HEK293 (cell line): ENCODE results near the gene TNXB.

Experiments
- CTCF ChIA-PET: fragments of 350-600 bp; formaldehyde crosslinking; extraction: SDS; loops from one replicate; lab custom pipeline; 2021; ENCODE audit warnings: antibody characterized with exemption; lab: Yijun Ruan, JAX
- POLR2A ChIA-PET: fragments of 300-600 bp; formaldehyde crosslinking; extraction: SDS; loops from one replicate; lab custom pipeline; 2020; ENCODE audit warnings: antibody characterized with exemption, inconsistent platforms; lab: Yijun Ruan, JAX
- H3K27ac ChIP-seq: fragments of 200-500 bp; sonication (Bioruptor generic); 2 replicates; pipeline ENCODE4 v1.5.1; 2014; ENCODE audit warnings: low read depth, low read length, control low read depth, inconsistent platforms; ENCODE audit errors: extremely low read depth
- H3K36me3 ChIP-seq, 2 experiments: fragments of 200-500 bp in 1 of 2; sonication (Bioruptor generic) in 1 of 2; 1 replicate in 1 of 2; 2 replicates in 1 of 2; pipeline ENCODE4 v1.5.1; 2014 to 2017; ENCODE audit warnings: inconsistent platforms in 2 of 2, low read length in 2 of 2; ENCODE audit not compliant: control insufficient read depth in 2 of 2, insufficient read depth in 1 of 2
- H3K4me1 ChIP-seq: fragments of 200-500 bp; sonication (Bioruptor generic); 2 replicates; pipeline ENCODE4 v1.5.1; 2014; ENCODE audit warnings: mild to moderate bottlenecking, low read length, inconsistent platforms; ENCODE audit not compliant: control insufficient read depth, insufficient read depth
- H3K4me3 ChIP-seq: 2 replicates; pipeline ENCODE4 v1.5.1; 2011; ENCODE audit warnings: low read depth, mild to moderate bottlenecking, control low read depth, low read length, moderate library complexity
- H3K9me3 ChIP-seq: fragments of 200-500 bp; sonication (Bioruptor generic); 2 replicates; pipeline ENCODE4 v1.5.1; 2014; ENCODE audit warnings: low read depth, low read length, inconsistent platforms; ENCODE audit not compliant: control insufficient read depth, insufficient read depth
- IKZF3 ChIP-seq: fragments of 450-650 bp; IDR thresholded peaks from 2 replicates; pipeline ENCODE4 v1.5.0; 2018; ENCODE audit warnings: missing biosample characterization, mild to moderate bottlenecking, missing genetic modification characterization, moderate library complexity
- ZEB2 ChIP-seq: fragments of 450-650 bp; formaldehyde crosslinking; IDR thresholded peaks from 2 replicates; pipeline ENCODE4 v1.5.1; 2016; ENCODE audit warnings: missing biosample characterization, missing genetic modification characterization
- ZFP69B ChIP-seq: fragments of 450-650 bp; formaldehyde crosslinking; IDR thresholded peaks from 2 replicates; pipeline ENCODE4 v1.5.1; 2016; ENCODE audit warnings: missing biosample characterization, missing genetic modification characterization
- ZNF10 ChIP-seq: fragments of 450-650 bp; formaldehyde crosslinking; IDR thresholded peaks from 2 replicates; pipeline ENCODE4 v1.5.1; 2017; ENCODE audit warnings: missing biosample characterization, missing genetic modification characterization
- ZNF23 ChIP-seq: fragments of 450-650 bp; formaldehyde crosslinking; IDR thresholded peaks from 2 replicates; pipeline ENCODE4 v1.5.1; 2016; ENCODE audit warnings: missing biosample characterization, missing genetic modification characterization, borderline replicate concordance
- ZNF335 ChIP-seq: fragments of 450-650 bp; formaldehyde crosslinking; conservative IDR thresholded peaks from 2 replicates; pipeline ENCODE4 v1.5.1; 2016; ENCODE audit warnings: missing biosample characterization, missing genetic modification characterization
- ZNF341 ChIP-seq: fragments of 450-650 bp; formaldehyde crosslinking; IDR thresholded peaks from 2 replicates; pipeline ENCODE4; 2016; ENCODE audit warnings: low read depth, missing biosample characterization, missing genetic modification characterization
- ZNF354C ChIP-seq: fragments of 450-650 bp; formaldehyde crosslinking; IDR thresholded peaks from 2 replicates; pipeline ENCODE4 v1.5.1; 2016; ENCODE audit warnings: missing biosample characterization, missing genetic modification characterization, low read depth, borderline replicate concordance
- ZNF416 ChIP-seq: fragments of 450-650 bp; formaldehyde crosslinking; IDR thresholded peaks from 2 replicates; pipeline ENCODE4 v1.5.1; 2016; ENCODE audit warnings: missing biosample characterization, missing genetic modification characterization
- ZNF560 ChIP-seq: fragments of 450-650 bp; formaldehyde crosslinking; IDR thresholded peaks from 2 replicates; pipeline ENCODE4 v1.5.1; 2017; ENCODE audit warnings: missing biosample characterization, missing genetic modification characterization, borderline replicate concordance
- ZNF610 ChIP-seq: fragments of 450-650 bp; formaldehyde crosslinking; IDR thresholded peaks from 2 replicates; pipeline ENCODE4 v1.5.1; 2016; ENCODE audit warnings: missing biosample characterization, missing genetic modification characterization, borderline replicate concordance
- ZNF664 ChIP-seq: fragments of 450-650 bp; formaldehyde crosslinking; IDR thresholded peaks from 2 replicates; pipeline ENCODE4 v1.5.1; 2016; ENCODE audit warnings: missing biosample characterization, missing genetic modification characterization
- TF ChIP-seq, protein P1 (sequence below): fragments of 450-650 bp; formaldehyde crosslinking; IDR thresholded peaks from 2 replicates; pipeline ENCODE4 v1.5.1; 2017; ENCODE audit warnings: missing biosample characterization, missing genetic modification characterization
- TF ChIP-seq, protein P2 (sequence below): fragments of 450-650 bp; formaldehyde crosslinking; IDR thresholded peaks from 2 replicates; pipeline ENCODE4 v1.5.1; 2016; ENCODE audit warnings: missing biosample characterization, missing genetic modification characterization
- TF ChIP-seq, protein P3 (sequence below): fragments of 450-650 bp; formaldehyde crosslinking; IDR thresholded peaks from 2 replicates; pipeline ENCODE4 v1.5.1; 2016; ENCODE audit warnings: missing biosample characterization, missing genetic modification characterization
- TF ChIP-seq, protein P4 (sequence below): fragments of 450-650 bp; formaldehyde crosslinking; IDR thresholded peaks from 2 replicates; pipeline ENCODE4 v1.5.1; 2016; ENCODE audit warnings: missing biosample characterization, missing genetic modification characterization, borderline replicate concordance
- TF ChIP-seq, protein P5 (sequence below): fragments of 450-650 bp; formaldehyde crosslinking; IDR thresholded peaks from 2 replicates; pipeline ENCODE4 v1.5.1; 2017; ENCODE audit warnings: missing biosample characterization, mild to moderate bottlenecking, missing genetic modification characterization, moderate library complexity
- TF ChIP-seq, protein P6 (sequence below): fragments of 450-650 bp; formaldehyde crosslinking; IDR thresholded peaks from 2 replicates; pipeline ENCODE4 v1.5.1; 2016; ENCODE audit warnings: missing biosample characterization, missing genetic modification characterization, low read depth
- TF ChIP-seq, protein P7 (sequence below): fragments of 450-650 bp; formaldehyde crosslinking; IDR thresholded peaks from 2 replicates; pipeline ENCODE4 v1.5.0; 2017; ENCODE audit warnings: missing biosample characterization, missing genetic modification characterization, borderline replicate concordance

The TNXB gene

DNA sequence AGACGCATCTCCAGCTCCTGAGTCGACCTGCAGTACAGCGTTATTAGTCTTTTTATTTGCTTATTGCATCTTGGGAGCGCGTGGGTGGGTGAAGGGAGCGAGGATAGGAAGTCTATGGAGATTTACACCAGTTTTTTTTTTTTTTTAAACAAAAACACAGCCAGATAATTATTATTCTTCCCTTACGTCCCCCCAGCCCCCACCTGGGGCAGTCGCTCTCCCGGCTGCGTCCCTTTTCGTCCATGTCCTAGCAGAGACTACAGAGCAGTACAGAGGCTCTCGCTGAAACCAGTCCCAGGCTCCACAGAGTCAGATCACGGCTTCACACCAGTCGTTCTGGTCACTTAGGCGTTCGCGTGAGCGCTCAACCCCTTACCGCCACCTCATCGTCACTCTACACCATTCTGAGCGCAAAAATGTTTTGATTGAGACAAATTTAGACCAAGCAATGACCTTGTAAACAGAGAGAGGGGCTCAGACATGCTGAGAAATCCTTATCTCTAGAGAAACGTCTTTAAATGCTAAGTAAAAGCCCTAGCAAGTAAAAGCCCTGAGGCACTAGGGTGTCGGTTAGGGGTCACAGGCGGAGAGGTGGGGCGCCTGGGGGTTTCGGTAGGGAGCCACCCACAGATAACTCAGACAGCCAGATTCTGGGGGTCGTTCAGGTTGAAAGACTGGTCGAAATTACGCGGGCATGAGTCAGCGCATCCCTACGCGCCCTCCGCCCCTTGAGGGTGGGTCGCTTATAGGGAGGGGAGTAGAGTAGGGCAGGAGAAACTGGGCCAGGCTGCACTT lies 43.8 kb upstream of the TNXB start:
- ChIA-PET CTCF (interaction anchor here (0.6 to 1.7 kb wide), 9 partner anchors 11 to 1224 kb away, joined by 3 to 8 read pairs (median 4); partner anchors contain the start of gene EGFL8), POLR2A (interaction anchor here (0.6 to 3.4 kb wide), 11 partner anchors 8 to 817 kb away, joined by 3 to 38 read pairs (median 6); partner anchors contain the start of genes AGPAT1, ATF6B, DDX39B and FKBPL)
- Histone ChIP-seq H3K4me1 (peaks cover 7% of the 10 kb centered on the region; the same call in 1 of the 2 replicates), H3K36me3 (peaks cover 17 to 29% of the 10 kb centered on the region in 2 experiments), H3K27ac (peak overlapping the region; percentile 80), H3K9me3 (no peaks in the 10 kb centered on the region), H3K4me3 (peak overlapping the region; percentile 66)
- TF ChIP-seq, protein P1, sequence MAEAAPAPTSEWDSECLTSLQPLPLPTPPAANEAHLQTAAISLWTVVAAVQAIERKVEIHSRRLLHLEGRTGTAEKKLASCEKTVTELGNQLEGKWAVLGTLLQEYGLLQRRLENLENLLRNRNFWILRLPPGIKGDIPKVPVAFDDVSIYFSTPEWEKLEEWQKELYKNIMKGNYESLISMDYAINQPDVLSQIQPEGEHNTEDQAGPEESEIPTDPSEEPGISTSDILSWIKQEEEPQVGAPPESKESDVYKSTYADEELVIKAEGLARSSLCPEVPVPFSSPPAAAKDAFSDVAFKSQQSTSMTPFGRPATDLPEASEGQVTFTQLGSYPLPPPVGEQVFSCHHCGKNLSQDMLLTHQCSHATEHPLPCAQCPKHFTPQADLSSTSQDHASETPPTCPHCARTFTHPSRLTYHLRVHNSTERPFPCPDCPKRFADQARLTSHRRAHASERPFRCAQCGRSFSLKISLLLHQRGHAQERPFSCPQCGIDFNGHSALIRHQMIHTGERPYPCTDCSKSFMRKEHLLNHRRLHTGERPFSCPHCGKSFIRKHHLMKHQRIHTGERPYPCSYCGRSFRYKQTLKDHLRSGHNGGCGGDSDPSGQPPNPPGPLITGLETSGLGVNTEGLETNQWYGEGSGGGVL, result peak; percentile 52
- TF ChIP-seq ZNF341, result 0 out of 2 replicates have a peak, but pooled peaks have one; percentile 11
- TF ChIP-seq ZNF416 (tag by site-specific recombination), result no peak
- peak; percentile 33 for TF ChIP-seq ZNF335 (tag by site-specific recombination)
- no peak for TF ChIP-seq ZFP69B
- TF ChIP-seq, protein P2, sequence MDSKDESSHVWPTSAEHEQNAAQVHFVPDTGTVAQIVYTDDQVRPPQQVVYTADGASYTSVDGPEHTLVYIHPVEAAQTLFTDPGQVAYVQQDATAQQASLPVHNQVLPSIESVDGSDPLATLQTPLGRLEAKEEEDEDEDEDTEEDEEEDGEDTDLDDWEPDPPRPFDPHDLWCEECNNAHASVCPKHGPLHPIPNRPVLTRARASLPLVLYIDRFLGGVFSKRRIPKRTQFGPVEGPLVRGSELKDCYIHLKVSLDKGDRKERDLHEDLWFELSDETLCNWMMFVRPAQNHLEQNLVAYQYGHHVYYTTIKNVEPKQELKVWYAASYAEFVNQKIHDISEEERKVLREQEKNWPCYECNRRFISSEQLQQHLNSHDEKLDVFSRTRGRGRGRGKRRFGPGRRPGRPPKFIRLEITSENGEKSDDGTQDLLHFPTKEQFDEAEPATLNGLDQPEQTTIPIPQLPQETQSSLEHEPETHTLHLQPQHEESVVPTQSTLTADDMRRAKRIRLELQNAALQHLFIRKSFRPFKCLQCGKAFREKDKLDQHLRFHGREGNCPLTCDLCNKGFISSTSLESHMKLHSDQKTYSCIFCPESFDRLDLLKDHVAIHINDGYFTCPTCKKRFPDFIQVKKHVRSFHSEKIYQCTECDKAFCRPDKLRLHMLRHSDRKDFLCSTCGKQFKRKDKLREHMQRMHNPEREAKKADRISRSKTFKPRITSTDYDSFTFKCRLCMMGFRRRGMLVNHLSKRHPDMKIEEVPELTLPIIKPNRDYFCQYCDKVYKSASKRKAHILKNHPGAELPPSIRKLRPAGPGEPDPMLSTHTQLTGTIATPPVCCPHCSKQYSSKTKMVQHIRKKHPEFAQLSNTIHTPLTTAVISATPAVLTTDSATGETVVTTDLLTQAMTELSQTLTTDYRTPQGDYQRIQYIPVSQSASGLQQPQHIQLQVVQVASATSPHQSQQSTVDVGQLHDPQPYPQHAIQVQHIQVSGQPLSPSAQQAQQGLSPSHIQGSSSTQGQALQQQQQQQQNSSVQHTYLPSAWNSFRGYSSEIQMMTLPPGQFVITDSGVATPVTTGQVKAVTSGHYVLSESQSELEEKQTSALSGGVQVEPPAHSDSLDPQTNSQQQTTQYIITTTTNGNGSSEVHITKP, result no peak
- TF ChIP-seq, protein P3, sequence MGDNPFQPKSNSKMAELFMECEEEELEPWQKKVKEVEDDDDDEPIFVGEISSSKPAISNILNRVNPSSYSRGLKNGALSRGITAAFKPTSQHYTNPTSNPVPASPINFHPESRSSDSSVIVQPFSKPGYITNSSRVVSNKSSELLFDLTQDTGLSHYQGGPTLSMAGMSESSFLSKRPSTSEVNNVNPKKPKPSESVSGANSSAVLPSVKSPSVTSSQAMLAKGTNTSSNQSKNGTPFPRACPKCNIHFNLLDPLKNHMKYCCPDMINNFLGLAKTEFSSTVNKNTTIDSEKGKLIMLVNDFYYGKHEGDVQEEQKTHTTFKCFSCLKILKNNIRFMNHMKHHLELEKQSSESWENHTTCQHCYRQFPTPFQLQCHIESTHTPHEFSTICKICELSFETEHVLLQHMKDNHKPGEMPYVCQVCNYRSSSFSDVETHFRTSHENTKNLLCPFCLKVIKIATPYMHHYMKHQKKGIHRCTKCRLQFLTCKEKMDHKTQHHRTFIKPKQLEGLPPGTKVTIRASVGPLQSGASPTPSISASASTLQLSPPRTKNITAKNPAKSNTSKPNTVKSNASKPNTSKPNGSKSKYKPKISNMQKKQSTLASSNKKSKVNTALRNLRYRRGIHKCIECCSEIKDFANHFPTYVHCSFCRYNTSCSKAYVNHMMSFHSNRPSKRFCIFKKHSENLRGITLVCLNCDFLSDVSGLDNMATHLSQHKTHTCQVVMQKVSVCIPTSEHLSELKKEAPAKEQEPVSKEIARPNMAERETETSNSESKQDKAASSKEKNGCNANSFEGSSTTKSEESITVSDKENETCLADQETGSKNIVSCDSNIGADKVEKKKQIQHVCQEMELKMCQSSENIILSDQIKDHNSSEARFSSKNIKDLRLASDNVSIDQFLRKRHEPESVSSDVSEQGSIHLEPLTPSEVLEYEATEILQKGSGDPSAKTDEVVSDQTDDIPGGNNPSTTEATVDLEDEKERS, result no peak
- TF ChIP-seq, protein P4, sequence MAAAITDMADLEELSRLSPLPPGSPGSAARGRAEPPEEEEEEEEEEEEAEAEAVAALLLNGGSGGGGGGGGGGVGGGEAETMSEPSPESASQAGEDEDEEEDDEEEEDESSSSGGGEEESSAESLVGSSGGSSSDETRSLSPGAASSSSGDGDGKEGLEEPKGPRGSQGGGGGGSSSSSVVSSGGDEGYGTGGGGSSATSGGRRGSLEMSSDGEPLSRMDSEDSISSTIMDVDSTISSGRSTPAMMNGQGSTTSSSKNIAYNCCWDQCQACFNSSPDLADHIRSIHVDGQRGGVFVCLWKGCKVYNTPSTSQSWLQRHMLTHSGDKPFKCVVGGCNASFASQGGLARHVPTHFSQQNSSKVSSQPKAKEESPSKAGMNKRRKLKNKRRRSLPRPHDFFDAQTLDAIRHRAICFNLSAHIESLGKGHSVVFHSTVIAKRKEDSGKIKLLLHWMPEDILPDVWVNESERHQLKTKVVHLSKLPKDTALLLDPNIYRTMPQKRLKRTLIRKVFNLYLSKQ (tag by site-specific recombination), result no peak
- no peak for TF ChIP-seq ZNF10 (tag by site-specific recombination)
- TF ChIP-seq, protein P5, sequence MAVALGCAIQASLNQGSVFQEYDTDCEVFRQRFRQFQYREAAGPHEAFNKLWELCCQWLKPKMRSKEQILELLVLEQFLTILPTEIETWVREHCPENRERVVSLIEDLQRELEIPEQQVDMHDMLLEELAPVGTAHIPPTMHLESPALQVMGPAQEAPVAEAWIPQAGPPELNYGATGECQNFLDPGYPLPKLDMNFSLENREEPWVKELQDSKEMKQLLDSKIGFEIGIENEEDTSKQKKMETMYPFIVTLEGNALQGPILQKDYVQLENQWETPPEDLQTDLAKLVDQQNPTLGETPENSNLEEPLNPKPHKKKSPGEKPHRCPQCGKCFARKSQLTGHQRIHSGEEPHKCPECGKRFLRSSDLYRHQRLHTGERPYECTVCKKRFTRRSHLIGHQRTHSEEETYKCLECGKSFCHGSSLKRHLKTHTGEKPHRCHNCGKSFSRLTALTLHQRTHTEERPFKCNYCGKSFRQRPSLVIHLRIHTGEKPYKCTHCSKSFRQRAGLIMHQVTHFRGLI, result no peak
- no peak for TF ChIP-seq ZNF664 (tag by site-specific recombination)
- TF ChIP-seq, protein P6, sequence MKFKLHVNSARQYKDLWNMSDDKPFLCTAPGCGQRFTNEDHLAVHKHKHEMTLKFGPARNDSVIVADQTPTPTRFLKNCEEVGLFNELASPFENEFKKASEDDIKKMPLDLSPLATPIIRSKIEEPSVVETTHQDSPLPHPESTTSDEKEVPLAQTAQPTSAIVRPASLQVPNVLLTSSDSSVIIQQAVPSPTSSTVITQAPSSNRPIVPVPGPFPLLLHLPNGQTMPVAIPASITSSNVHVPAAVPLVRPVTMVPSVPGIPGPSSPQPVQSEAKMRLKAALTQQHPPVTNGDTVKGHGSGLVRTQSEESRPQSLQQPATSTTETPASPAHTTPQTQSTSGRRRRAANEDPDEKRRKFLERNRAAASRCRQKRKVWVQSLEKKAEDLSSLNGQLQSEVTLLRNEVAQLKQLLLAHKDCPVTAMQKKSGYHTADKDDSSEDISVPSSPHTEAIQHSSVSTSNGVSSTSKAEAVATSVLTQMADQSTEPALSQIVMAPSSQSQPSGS, result no peak
- TF ChIP-seq ZNF610 (tag by site-specific recombination), result no peak
- TF ChIP-seq ZEB2, result peak; percentile 42; the same call in 1 of the 2 replicates
- no peak for TF ChIP-seq ZNF23 (tag by site-specific recombination)
- no peak for TF ChIP-seq IKZF3
- TF ChIP-seq ZNF354C (tag by site-specific recombination), result no peak
- TF ChIP-seq ZNF560 (tag by site-specific recombination), result no peak
- TF ChIP-seq, protein P7, sequence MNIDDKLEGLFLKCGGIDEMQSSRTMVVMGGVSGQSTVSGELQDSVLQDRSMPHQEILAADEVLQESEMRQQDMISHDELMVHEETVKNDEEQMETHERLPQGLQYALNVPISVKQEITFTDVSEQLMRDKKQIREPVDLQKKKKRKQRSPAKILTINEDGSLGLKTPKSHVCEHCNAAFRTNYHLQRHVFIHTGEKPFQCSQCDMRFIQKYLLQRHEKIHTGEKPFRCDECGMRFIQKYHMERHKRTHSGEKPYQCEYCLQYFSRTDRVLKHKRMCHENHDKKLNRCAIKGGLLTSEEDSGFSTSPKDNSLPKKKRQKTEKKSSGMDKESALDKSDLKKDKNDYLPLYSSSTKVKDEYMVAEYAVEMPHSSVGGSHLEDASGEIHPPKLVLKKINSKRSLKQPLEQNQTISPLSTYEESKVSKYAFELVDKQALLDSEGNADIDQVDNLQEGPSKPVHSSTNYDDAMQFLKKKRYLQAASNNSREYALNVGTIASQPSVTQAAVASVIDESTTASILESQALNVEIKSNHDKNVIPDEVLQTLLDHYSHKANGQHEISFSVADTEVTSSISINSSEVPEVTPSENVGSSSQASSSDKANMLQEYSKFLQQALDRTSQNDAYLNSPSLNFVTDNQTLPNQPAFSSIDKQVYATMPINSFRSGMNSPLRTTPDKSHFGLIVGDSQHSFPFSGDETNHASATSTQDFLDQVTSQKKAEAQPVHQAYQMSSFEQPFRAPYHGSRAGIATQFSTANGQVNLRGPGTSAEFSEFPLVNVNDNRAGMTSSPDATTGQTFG (tag by site-specific recombination), result no peak
